Stimulated activated CD8-positive, alpha-beta memory T cell treated with anti-CD3 and anti-CD28 coated beads, Interleukin-4, amount 100 ng/mL, for 4 hours (primary cell): ENCODE measurements around the gene CYB5R4.

Experiments used
- DNase-seq, 2 donors: peaks; one replicate each; pipeline ENCODE4 v3.0.0-alpha.2; 2020; ENCODE audit warnings: low read depth in 2 of 2, low spot score in 1 of 2

Gene CYB5R4

DNA sequence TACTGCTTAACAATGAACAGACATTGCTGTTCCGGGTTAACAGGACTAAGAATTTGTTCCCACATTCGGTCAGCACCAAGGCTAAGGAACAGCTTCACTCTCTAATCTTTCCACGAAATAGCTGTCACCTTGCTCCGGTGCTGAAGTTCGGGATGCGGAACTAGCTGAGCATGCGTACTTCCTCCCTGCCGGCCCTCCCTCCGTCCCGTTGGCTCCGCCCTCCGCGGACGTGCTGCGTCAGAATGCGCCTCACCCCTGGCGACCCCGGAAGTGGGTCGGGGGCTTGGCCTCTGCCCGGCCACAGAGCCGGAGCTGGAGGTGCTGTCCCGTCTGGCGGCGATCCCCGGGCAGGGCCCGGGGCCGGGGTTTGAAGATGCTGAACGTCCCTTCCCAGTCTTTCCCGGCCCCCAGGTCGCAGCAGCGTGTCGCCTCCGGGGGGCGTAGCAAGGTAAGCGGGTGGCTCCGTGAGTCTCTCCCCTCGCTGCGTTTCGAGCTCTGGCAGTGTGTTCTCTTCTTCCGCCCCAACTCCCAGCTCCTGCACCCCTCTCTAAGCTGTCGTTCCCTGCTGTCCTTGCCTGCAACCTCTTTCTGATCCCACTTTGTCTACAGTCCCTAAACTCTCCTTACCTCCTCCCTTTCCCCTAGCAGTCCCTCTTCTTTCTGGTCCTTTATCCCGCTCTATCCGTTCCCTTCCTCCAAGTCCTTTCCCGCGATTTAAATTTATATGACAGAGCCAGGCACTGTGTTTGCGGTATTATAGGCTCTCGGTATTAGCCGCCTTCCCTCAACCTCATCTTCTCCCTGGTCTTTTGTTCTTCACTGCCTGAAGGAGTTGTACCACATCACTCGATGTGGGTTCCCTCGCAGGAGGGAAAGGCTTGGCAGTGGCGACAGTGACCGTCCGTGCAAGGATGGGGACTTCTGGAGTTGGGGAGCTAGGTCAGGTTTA, at the start of gene CYB5R4:
TSS of gene CYB5R4 (plus strand) at position 280 of the 949 bp plus-strand sequence. CDS start at position 374, 94 bp downstream.
- DNase-seq, result peak; percentile 80 to 83

- no peak for DNase-seq
Observed at GRCh38 chr6:83812595-83812994, 46.9 kb upstream of the CYB5R4 start.

GRCh38 chr6:83815631-83816272, 43.7 kb upstream of the CYB5R4 start:
- DNase-seq, result no peak

DNA sequence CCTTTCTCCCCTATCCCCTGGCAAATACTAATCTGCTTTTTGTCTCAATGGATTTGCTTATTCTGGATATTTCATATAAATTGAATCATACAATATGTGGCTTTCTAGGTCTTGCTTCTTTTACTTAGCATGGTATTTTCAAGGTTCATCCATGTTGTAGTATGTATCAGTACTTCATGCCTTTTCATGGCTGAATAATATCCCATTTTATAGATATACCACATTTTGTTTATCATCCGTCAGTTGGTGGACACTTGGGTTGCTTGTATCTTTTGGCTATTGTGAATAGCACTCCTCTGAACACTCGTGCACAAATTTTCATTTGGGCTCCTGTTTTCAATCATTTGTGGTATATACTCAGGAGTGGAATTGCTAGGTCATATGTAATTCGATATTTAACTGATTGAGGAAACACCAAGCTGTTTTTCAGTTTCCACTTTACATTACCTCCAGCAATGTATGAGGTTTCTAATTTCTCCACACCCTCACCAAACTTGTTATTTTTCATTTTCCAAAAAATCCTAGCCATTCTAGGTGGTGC, 36.8 kb upstream of the CYB5R4 start:
- DNase-seq, result no peak

DNA sequence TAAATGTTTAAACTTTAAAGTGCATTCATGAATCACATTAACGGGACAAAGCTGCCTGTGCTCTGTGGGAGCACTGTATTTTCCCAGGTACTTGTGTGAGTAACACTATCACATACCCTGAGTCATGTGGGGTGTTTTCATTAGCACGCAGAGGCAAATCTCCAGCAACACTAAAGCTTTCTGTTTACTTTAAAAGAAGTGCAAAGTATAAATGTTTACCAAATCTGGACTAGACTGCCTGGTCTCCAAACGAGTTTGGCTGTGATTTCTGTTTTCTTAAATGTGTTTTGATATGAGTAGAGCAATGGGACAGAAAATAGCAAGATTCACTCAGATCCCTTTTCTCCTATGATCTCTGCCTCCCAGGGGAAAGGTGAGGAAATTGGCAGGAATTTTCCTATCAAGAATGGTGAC, 35.1 kb upstream of the CYB5R4 start:
- DNase-seq, result no peak

GRCh38 chr6:83824831-83825230, 34.7 kb upstream of the CYB5R4 start:
- DNase-seq, result no peak

DNA sequence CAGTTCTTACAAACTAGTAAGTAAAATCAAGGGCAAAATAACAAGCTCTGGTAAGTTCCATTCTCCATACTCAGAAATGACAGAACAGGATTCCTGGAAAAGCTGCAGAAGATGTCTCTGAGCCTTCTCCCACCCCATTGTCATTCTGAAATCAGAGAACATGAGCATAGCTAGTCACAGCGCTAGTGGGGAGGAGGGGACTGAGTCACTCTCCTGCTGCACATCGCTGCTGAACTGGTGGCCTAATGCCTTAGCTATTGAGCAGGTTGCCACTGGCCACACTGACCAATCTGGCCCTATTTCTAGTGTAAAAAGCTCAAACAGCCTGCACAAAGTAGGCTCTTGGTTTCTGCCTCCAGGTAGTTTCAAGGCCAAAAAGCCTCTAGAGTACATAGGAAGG, 32.4 kb upstream of the CYB5R4 start:
- DNase-seq, result no peak

- DNase-seq, result no peak
Observed at GRCh38 chr6:83838727-83839126, 20.8 kb upstream of the CYB5R4 start.

DNA sequence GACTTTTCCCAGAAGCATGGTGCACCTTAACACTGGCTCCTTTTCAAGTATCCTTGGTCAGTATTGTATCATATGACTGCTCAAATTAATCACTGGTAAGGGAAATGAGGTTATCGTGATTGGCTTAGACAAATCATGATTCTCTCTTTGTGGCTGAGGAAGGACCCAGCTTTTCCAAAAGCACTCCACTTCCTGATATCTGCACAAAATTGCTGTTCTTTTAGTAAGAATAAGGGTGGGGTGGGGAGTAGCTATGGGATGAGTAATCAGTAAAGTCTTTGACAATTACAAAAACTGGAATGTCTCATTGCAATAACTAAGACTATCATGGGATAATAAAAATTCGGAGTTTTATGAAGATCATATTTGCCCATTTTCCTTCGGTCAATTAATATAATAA, 15.3 kb upstream of the CYB5R4 start:
- no peak for DNase-seq

DNA sequence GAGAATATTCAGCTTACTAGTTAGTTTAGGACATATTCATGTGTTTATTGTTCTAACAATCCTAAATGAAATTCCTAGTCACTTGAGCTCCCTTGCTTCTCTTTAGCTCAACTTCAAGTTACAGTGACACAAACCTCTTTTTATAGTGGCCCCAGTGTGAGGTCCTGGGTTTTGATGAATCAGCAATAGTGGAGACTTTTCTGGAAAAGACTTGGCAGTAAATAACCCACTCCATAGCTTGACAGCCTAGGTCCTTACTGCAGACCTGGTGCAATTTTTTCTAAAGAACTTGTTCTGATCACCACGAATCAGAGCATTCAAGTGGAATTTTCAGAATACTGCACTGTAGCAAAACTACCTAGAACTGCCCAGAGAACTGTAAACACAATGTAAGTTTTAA, 13.2 kb upstream of the CYB5R4 start:
- DNase-seq, result no peak

- no peak for DNase-seq
Observed at GRCh38 chr6:83847179-83847578, 12.3 kb upstream of the CYB5R4 start.

- no peak for DNase-seq
Observed at GRCh38 chr6:83849127-83849526, 10.4 kb upstream of the CYB5R4 start.

DNA sequence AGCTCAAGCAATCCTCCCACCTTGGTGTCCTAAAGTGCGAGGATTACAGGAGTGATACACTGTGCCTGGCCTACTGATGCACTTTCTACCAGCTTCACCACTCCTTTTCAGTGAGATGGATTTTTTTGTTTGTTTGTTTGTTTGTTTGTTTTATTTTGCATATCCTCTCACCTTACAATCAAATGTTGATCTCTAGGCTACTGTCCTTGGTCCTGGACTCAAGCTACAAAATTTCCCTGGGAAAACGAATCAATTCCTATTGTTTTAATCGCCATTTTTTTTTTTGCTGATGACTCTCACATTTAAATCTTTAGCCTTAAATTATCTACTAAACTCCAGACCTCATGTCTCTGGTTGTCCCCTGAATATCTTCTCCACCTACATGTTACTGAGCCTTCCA, 9.9 kb upstream of the CYB5R4 start:
- no peak for DNase-seq

DNA sequence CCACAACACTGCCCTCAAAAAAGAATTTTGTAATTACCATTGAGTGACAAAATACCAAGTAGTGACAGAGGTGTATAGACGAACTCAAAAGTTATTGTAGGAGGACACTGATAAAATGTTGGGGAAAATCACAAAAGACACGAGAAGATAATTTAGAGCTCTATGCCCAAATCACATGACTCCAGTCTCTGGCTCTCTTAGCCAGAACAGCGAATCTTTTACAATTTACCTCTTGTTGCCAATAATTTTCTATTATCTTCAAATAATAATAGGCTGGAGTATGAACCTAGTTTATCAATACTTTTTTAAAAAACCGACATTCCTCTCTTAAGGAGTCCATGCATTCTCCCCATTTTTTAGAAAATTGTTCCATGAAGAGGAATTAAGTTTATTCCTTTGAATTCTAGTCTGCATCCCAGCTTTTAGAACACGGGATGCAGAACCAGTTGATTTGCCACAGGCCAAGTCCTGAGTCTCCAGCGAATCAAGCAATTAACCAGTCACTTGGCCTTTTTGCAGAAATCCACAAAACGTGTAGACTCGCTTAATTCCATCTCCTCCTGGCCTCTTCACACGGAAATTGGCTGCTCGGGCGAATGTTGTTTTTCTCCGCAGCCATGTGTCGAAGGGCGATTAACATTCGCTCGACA, 6.8 kb upstream of the CYB5R4 start:
- no peak for DNase-seq

DNA sequence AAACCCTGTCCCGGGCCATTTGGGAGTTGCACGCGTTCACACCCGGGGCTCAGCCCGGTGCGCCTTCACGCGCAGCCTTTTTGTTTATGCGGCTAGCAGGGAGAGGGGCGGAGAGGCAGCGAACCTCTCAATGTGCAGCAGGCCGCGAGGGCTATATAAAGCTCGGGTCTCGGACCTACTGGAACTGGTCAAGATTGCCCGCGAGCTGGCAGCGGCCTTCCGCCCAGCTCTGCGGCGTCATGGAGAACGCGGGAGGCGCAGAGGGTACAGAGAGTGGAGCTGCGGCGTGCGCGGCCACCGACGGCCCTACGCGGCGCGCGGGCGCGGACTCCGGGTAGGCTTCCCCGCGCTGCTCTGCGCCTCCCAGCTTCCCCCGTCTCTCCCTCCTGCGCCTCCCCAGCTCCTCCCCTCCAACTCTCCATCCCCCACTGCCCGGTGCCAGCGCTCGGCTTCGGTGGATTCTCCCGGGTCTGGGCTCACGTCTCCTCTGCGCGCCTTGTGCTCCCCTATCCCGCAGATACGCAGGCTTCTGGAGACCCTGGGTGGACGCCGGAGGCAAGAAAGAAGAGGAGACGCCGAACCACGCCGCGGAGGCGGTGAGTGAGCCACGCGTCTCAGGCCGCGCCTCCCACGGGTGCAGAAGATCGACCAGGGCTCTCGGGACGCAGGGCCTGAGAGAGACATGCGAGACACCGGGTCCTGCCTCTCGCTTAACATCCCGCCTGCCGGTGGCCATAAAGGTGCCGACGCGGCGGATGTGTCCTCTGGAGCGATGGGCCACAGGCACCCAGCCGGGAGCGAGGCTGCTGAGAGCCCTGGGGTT, 6.1 kb upstream of the CYB5R4 start, which contains the start of gene RIPPLY2:
TSS of gene RIPPLY2 (plus strand) at position 183 of the 823 bp plus-strand sequence. CDS start at position 240, 57 bp downstream.
- no peak for DNase-seq

DNA sequence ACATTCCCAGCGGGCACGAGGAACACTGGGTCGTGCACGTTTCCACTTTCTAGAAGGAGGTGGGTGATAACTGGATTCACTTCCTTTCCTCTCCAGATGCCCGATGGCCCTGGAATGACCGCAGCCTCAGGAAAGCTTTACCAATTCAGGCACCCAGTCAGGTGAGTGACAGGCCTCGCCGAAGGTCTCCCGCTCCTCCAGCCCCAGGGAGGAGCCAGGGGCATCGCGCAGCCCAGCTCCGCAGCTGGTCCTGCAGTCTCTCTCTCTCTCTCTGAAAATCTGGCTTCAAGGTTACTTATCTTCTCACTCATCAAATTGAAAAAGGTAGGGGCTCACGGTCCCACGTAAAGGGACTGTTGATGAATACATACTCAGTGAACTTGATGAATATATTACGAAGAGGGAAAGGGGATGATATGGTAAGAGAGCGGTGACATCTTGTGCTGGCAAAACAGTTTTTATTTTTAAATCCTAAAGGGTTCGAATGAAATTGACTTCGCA, 5.4 kb upstream of the CYB5R4 start:
- no peak for DNase-seq

GRCh38 chr6:83854766-83855165, 4.7 kb upstream of the CYB5R4 start:
- DNase-seq, result no peak

- no peak for DNase-seq
Observed at GRCh38 chr6:83860359-83860755, 868 bp downstream of the CYB5R4 start.

DNA sequence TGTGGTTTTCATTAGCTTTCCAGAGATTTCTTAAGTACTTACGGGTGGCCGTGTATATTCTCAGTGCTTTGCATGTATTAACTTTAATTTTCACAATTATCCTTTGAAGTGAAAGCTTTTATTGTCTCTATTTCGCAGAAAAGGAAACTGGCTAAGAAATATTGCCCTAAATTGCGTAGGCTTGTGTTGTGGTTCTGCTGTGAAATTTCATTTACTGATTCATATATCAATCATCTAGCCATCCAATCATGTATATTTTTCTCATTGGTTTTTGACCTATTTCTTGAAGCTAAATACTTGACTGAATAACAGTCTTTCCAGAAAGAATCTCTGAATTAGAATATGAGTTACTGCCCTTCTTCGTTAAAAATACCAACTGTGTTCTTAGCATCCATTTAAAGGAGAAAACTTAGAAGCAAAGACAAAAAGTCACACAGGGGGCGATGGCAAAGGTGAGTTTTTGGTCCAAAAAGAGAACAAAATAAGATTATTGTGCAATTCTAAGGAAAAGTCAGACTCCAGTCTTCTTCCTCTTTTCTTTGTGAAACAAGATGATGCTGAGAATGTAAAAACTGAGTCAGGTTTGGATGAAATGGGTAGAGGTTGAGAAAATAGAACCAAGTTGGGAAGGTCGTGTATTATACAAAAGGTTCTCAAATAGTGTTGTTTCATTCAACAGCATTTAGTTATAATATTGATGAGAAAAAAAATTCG, 1.4 kb downstream of the CYB5R4 start:
- DNase-seq, result no peak
